Ishikawa (cell line): ENCODE data around the gene DSC2.

ENCODE experiments used
- CEBPB ChIP-seq: IDR thresholded peaks from 2 replicates; pipeline ENCODE4 v1.6.1; 2012
- RAD21 ChIP-seq: IDR thresholded peaks from 2 replicates; pipeline ENCODE4 v1.6.1; 2012; ENCODE audit warnings: low read depth
- TAF1 ChIP-seq: IDR thresholded peaks from 2 replicates; pipeline ENCODE4 v1.6.1; 2012; ENCODE audit warnings: low read depth, mild to moderate bottlenecking
- TCF12 ChIP-seq: IDR thresholded peaks from 2 replicates; pipeline ENCODE4 v1.6.1; 2012; ENCODE audit warnings: low read depth
- TEAD4 ChIP-seq: IDR thresholded peaks from 2 replicates; pipeline ENCODE4 v1.6.1; 2012
- ZBTB7A ChIP-seq: IDR thresholded peaks from 2 replicates; pipeline ENCODE4 v1.6.1; 2012; ENCODE audit warnings: low read depth
- TF ChIP-seq, protein P1 (sequence below): IDR thresholded peaks from 2 replicates; pipeline ENCODE4 v1.6.1; 2012
- TF ChIP-seq, protein P2 (sequence below): IDR thresholded peaks from 2 replicates; pipeline ENCODE4 v1.6.1; 2012; ENCODE audit warnings: low read depth, mild to moderate bottlenecking
- TF ChIP-seq, protein P3 (sequence below): IDR thresholded peaks from 2 replicates; pipeline ENCODE4 v1.6.1; 2012

DNA sequence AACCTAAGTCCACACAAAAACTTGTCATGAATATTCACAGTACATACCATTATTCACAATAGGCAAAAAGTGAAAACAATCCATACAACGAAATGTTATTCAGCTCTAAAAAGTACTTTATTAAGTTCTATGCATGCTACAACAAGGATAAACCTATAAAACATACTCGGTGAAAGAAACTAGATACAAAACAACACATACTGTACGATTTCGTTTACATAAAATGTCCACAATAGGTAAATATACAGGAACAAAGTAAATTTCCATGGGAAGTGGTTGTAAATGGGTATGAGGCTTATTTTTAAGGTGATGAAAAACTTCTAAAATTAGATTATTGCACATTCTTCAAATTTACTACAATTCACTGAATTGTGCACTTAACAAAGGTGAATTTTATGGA lies 67.7 kb downstream of the DSC2 start:
- no peak for TF ChIP-seq TAF1
- TF ChIP-seq RAD21 = no peak
- TF ChIP-seq, protein P1, sequence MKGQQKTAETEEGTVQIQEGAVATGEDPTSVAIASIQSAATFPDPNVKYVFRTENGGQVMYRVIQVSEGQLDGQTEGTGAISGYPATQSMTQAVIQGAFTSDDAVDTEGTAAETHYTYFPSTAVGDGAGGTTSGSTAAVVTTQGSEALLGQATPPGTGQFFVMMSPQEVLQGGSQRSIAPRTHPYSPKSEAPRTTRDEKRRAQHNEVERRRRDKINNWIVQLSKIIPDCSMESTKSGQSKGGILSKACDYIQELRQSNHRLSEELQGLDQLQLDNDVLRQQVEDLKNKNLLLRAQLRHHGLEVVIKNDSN = no peak
- TF ChIP-seq TCF12 = no peak
- TF ChIP-seq, protein P2, sequence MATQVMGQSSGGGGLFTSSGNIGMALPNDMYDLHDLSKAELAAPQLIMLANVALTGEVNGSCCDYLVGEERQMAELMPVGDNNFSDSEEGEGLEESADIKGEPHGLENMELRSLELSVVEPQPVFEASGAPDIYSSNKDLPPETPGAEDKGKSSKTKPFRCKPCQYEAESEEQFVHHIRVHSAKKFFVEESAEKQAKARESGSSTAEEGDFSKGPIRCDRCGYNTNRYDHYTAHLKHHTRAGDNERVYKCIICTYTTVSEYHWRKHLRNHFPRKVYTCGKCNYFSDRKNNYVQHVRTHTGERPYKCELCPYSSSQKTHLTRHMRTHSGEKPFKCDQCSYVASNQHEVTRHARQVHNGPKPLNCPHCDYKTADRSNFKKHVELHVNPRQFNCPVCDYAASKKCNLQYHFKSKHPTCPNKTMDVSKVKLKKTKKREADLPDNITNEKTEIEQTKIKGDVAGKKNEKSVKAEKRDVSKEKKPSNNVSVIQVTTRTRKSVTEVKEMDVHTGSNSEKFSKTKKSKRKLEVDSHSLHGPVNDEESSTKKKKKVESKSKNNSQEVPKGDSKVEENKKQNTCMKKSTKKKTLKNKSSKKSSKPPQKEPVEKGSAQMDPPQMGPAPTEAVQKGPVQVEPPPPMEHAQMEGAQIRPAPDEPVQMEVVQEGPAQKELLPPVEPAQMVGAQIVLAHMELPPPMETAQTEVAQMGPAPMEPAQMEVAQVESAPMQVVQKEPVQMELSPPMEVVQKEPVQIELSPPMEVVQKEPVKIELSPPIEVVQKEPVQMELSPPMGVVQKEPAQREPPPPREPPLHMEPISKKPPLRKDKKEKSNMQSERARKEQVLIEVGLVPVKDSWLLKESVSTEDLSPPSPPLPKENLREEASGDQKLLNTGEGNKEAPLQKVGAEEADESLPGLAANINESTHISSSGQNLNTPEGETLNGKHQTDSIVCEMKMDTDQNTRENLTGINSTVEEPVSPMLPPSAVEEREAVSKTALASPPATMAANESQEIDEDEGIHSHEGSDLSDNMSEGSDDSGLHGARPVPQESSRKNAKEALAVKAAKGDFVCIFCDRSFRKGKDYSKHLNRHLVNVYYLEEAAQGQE = no peak
- TF ChIP-seq ZBTB7A = no peak
- no peak for TF ChIP-seq CEBPB
- TF ChIP-seq, protein P3, sequence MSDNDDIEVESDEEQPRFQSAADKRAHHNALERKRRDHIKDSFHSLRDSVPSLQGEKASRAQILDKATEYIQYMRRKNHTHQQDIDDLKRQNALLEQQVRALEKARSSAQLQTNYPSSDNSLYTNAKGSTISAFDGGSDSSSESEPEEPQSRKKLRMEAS = no peak
- TF ChIP-seq TEAD4 = no peak
